Heart left ventricle (tissue), 13 donors: ENCODE data around the gene MADCAM1.

ENCODE experiments used
- CTCF ChIP-seq, 12 donors: fragments of 200-600 bp; sonication (generic) in 4 of 12; IDR thresholded peaks; one replicate each; pipeline versions ENCODE4 v1.5.0 to v1.8.0; 2018 to 2022; ENCODE audit warnings: antibody characterized with exemption in 12 of 12, mild to moderate bottlenecking in 5 of 12
- POLR2A ChIP-seq, 2 donors: fragments of 450-650 bp; IDR thresholded peaks; one replicate each; pipeline ENCODE4 v1.6.1; 2017; ENCODE audit warnings: antibody characterized with exemption in 2 of 2, mild to moderate bottlenecking in 2 of 2, moderate library complexity in 2 of 2
- donor health status: ischemic (EF 13 %, LVEDD 7.1; RV severe dilation, severe dysfunction).
- donor health status: DM: no; HTN: yes; CAD: no.
- donor health status: DM: no; HTN: no; CAD: no.
- donor health status: ischemic (EF 25% LVEDD 6.9; RV normal size, moderate dysfunction).
- donor health status: ischemic (EF 25% LVEDD 5.7; RV mildly dilated, moderate dysfunction).
- donor health status: ischemic (EF 35%, LVEDD 5.7; RV mildly dilated, moderate dysfunction).
- donor health status: nonischemic (EF 11% LVEDD 7.7; RV severe dilation, severe dysfunction).
- donor health status: DM: yes; HTN: yes; CAD: no.
- donor health status: PGD.
- donor health status: ischemic (EF 29% LVEDD 5.4; RV normal size, mild dysfunction).
- donor health status: nonischemic (EF 23%, LVEDD 6.1; RV moderate dilation, normal function).

GRCh38 chr19:532561-533363 lies 36.5 kb downstream of the MADCAM1 start:
- peak; percentile 24 to 64 (median 48) for TF ChIP-seq CTCF (IDR thresholded peaks at IDR 0.05)
- peak in 1 of 2 donors; percentile 17 for TF ChIP-seq POLR2A (IDR thresholded peaks at IDR 0.05)
